Peyer's patch (tissue), 4 donors: Measurements from ENCODE around the gene CHST11.

ENCODE experiments used
- POLR2A ChIP-seq, 2 donors: fragments of 450-650 bp; IDR thresholded peaks; one replicate each; pipeline ENCODE4 v1.5.1; 2017; ENCODE audit warnings: antibody characterized with exemption in 2 of 2, mild to moderate bottlenecking in 2 of 2, moderate library complexity in 2 of 2
- TF ChIP-seq, protein P1 (sequence below), 6 experiments: fragments of 450-650 bp in 4 of 6; fragments of 200-600 bp in 2 of 6; sonication (generic) in 1 of 6; IDR thresholded peaks; one replicate each; pipeline ENCODE4 v1.5.1; 2017 to 2019; ENCODE audit warnings: antibody characterized with exemption in 6 of 6, mild to moderate bottlenecking in 3 of 6, moderate library complexity in 1 of 6

- TF ChIP-seq, protein P1, sequence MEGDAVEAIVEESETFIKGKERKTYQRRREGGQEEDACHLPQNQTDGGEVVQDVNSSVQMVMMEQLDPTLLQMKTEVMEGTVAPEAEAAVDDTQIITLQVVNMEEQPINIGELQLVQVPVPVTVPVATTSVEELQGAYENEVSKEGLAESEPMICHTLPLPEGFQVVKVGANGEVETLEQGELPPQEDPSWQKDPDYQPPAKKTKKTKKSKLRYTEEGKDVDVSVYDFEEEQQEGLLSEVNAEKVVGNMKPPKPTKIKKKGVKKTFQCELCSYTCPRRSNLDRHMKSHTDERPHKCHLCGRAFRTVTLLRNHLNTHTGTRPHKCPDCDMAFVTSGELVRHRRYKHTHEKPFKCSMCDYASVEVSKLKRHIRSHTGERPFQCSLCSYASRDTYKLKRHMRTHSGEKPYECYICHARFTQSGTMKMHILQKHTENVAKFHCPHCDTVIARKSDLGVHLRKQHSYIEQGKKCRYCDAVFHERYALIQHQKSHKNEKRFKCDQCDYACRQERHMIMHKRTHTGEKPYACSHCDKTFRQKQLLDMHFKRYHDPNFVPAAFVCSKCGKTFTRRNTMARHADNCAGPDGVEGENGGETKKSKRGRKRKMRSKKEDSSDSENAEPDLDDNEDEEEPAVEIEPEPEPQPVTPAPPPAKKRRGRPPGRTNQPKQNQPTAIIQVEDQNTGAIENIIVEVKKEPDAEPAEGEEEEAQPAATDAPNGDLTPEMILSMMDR (IDR thresholded peaks at IDR 0.05) = no peak
- no peak for TF ChIP-seq POLR2A (IDR thresholded peaks at IDR 0.05)
Observed at GRCh38 chr12:104677441-104678089, 220.8 kb downstream of the CHST11 start.
